Right lung (tissue), 5 donors: Measurements from ENCODE around the gene SETD5. TPM values are rescaled to one million over a fixed set of nuclear protein-coding genes. Genes with fewer than 3 reads are reported as not detected.
A peak's percentile ranks its signal among the peaks of the same experiment; 100 is the strongest.

Experiments used
- DNase-seq, 2 donors: peaks; one replicate each; pipeline ENCODE4 v3.0.0-alpha.2; 2013
- polyA plus RNA-seq, 5 donors: library from polyadenylated mRNA; unstranded; fragments of 120-200 nt; gene quantifications; one replicate each; pipeline versions ENCODE4 v1.2.1 to v1.2.3, GENCODE V29; 2013; ENCODE audit warnings: inconsistent platforms in 1 of 5, low replicate concordance in 1 of 5; ENCODE audit not compliant: insufficient read length in 5 of 5, insufficient read depth in 1 of 5

Gene SETD5
- polyA plus RNA-seq, 5 donors, result 132 to 186 (median 159) TPM

GRCh38 chr3:9386078-9386459 lies 11.3 kb upstream of the SETD5 start:
- no peak for DNase-seq

GRCh38 chr3:9386501-9387321 lies 10.7 kb upstream of the SETD5 start:
- no peak for DNase-seq

DNA sequence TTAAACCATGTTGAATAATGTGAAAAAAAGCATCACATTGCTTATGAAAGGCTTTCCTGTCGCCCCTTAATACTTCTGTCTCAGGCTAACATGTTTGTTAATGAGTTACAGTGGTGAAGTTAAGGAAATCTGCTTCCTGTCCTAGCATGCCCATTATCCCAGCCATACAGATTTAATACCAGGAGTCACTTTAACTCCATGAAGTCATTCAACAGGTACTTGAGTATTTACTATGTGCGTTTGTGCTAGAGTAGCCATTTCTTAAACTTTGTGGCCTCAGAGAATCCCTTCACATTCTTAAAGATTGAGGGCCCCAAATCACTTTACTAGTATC lies 10.1 kb upstream of the SETD5 start:
- no peak for DNase-seq

GRCh38 chr3:9388142-9388541 lies 9.3 kb upstream of the SETD5 start:
- no peak for DNase-seq

DNA sequence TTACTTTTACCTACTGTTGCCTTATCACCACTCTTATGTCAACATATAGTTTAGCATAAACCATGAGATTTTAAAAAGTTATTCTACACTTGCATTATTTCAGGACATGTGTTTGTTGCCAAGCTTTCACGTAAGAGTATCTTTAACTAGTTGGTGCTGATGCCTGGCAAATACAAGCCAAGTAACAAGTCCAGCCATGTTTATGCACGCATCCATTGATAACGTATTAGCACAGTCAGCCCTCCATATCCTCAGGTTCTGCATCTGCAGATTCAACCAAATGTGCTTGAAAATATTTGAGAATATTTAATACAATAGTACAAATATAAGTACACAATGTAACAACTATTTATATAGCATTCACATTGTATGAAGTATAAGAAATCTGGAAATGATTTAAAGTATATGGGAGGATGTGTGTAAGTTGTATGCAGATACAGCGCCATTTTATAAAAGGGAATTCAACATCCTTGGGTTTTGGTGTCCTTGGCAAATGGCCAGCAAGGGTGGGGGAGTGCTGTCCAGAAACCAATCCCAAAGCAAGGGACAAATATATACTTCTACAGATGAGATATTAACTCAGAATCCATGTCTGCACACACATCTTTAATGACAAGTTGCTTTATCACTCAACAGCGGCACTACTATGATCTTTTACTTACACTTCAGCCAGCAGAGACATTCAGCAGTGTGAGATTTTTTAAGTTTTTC lies 8.7 kb upstream of the SETD5 start:
- no peak for DNase-seq

GRCh38 chr3:9390265-9390888 lies 7.0 kb upstream of the SETD5 start:
- no peak for DNase-seq

- no peak for DNase-seq
Measured at GRCh38 chr3:9392041-9392440, 5.4 kb upstream of the SETD5 start.

GRCh38 chr3:9395570-9396300 lies 1.7 kb upstream of the SETD5 start:
- DNase-seq, result no peak

DNA sequence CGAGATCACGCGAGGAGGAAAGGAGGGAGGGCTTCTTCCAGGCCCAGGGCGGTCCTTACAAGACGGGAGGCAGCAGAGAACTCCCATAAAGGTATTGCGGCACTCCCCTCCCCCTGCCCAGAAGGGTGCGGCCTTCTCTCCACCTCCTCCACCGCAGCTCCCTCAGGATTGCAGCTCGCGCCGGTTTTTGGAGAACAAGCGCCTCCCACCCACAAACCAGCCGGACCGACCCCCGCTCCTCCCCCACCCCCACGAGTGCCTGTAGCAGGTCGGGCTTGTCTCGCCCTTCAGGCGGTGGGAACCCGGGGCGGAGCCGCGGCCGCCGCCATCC lies 1.1 kb upstream of the SETD5 start:
- DNase-seq, result no peak

GRCh38 chr3:9396632-9397331 lies 633 bp upstream of the SETD5 start:
- peak; percentile 98 for DNase-seq

GRCh38 chr3:9397906-9398699 lies 688 bp downstream of the SETD5 start:
- peak; percentile 57 to 60 for DNase-seq

DNA sequence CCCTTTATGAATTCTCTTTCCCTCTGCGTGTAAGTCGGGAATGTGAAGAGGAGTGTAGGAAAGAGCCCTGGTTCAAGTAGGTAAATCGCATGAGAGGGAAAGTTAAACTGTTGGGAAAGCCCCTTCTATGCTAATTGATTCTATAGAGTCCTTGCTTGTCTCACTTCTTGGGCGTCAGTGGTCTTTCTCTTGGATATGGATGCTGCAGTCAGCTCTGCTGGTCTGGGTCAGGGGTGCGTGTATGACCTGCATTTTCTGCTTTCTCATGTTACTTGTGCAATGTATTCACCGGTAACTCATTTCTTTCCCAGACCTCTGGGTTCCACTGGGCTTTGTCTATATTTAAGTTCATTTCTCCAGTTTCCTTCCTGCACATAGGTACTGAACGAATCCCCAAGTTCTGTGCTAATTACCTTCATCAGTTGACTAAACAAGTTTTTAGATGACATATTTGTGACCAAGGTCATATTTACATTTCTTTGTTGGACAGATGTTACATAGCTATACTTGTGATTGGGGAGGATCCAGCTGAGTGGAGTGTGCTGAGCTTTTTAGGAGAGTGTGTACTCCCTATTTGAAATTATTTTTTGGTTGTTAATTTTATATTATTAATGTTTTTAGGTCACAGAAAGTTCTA lies 1.4 kb downstream of the SETD5 start:
- DNase-seq, result peak; percentile 26 to 41

- DNase-seq, result peak; percentile 31 to 40
Measured at GRCh38 chr3:9399337-9399703, 1.9 kb downstream of the SETD5 start.

DNA sequence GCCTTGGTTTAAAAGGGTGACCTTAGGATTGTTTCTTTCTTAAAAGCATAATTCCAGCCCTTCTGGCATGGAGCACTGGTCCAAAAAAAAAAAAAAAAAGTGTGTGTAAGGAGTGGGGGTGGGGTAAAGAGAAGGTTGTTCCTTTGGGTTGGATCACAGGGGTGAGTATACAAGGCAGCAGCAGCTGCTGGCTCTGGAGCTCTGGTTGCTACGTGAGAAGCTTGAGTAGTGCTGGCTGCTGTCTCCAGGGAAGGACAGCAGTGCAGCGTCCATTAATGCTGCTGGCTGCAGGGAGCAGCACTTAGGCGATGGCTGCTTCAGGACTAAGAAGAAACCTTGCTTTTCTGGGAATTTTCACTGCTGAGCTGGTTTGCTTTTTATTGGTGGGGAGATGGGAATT lies 2.3 kb downstream of the SETD5 start:
- DNase-seq, result peak; percentile 88

DNA sequence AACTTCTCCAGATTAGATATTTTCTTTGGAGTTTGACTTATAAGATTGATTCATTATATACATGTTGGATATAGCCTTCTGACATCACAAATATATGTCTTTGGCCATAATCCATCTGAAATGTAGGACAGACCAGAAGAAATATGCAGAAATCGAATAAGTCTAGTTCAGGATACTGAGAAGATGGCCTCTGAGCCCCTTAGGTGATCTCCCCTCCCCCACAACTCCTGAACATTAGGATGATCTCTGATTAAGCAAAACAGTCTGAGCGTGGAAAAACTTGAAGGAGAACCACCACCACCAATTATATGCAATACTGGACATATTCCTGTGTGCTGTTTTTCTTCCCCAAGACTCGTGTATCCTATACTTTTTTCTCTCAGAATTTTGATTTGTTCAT lies 3.2 kb downstream of the SETD5 start:
- DNase-seq, result no peak

GRCh38 chr3:9401986-9402385 lies 4.6 kb downstream of the SETD5 start:
- no peak for DNase-seq

- no peak for DNase-seq
Measured at GRCh38 chr3:9402410-9403228, 5.2 kb downstream of the SETD5 start.

DNA sequence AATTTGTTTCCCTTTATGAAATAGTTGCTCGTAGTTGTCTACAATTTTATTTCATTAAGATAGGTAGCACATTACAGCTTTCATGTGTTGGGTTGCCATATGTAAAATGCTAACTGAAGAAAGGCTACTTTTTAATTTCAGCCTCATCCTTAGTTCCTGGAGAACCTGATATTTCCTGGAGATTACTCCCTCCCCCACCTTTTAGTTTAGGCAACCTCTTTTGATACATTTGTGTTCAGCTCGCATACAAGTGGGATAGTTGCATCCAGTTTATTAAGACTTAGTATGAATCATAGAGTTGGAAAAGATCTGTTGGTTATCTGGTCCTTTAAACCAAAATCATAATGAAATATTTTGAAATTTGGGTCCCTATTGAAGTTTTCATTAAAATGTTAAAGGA lies 6.0 kb downstream of the SETD5 start:
- DNase-seq, result no peak

DNA sequence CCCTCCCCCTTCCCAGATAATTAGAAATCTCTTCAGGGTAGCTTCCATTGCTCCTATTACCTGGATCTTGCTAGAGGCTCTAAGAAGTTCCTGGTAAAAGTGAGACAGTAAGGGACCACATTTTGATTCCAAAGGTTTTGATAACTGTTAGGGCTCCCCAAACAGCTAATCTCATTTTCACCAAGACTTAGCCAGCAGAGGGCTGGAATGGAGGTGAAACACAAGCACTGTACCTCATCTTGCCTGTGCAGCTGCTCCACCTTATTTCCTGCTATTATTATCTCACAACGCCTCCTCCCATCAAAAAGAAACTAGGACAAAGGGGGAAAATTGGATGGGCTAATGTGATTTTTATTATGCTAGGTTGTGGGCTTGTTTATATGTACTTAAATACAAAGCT lies 7.3 kb downstream of the SETD5 start:
- DNase-seq, result no peak

DNA sequence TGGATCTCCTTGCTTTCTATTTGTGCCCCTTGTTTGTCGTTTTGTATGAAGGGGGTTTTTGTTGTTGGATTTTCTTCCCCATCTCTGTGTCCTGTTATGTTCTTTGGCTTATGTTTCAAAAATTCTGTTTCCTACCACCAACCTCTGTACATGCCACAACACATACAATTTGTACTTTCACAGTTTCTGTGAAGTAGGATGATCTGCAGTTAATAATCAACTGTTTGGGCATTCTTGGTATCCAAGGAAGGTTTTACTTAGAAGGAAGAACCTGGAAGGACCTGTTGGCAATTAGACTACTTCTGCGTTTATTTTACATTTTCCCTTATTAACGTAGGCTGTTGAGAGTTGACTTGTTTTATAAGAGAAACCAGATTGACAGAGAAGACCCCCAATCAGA lies 8.3 kb downstream of the SETD5 start:
- no peak for DNase-seq
